GM19468 (cell line): ENCODE data around the gene TENM3.
A peak's percentile ranks its signal among the peaks of the same experiment; 100 is the strongest.

Experiments
- ATAC-seq: cut with Tn5 transposase; IDR thresholded peaks from one replicate; pipeline ENCODE4 v1.9.1; 2021; ENCODE audit warnings: mild to moderate bottlenecking, moderate library complexity, moderate number of reproducible peaks; ENCODE audit not compliant: unreplicated experiment; ENCODE audit errors: extremely low read depth

TENM3 gene

DNA sequence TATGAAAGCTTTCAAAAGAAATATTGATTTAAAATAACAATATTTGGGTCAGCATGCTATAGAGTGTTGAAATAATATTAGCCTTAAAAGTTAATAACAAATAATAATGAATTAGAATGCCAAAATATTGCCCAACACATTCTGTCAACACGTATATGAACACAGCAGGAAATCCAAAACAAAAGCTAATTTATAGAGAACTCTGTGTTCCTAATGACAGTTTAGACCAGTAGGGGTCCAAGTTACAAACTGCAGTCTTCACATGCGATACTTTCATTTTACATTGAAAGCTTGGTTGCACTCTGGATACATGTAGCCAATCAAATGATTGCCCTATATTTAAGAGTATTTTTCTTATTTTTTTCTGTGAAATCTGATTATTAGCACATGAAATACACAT is 399.6 kb downstream of the TENM3 start:
- peak; percentile 51 for ATAC-seq

DNA sequence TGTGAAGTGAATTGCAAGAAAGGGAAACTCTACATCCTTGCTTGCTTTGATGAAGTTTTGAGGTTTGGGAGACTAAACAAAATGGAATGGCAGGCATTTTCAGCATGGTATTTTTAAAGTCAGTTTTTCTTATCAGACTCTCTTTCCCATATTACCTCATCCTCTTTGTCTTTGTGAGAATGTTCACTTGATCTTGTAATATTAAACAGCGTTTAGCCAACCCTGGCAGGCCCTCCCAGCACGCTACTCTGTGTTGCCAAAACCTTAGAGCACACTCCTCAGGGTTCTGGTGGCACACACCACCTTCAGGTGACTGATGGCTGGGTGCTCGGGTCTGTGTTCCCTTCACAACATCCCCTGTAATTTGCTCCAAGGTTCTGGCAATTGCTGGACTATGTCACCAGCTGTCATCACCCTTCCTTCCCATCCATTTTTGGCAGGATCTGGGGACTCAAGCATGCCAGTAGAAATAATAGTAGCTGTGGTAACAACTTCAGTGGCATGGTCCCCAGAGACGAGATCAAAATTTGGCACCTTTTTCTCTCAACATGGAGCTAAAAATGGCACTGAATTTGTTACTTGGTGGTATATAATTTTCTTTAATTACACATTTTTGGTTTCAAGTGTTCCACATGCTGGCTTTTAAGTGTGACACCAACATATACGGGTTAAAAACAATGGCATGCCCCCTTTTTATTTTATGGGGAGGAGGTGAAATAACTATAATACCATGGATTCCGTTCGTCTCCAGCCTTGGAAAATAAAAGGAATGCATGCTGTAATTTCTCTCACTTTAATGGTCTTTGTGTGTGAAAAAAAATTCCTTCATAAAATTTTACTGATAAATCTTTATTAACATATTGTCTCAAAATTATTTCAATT is 400.8 kb downstream of the TENM3 start:
- ATAC-seq, result no peak

DNA sequence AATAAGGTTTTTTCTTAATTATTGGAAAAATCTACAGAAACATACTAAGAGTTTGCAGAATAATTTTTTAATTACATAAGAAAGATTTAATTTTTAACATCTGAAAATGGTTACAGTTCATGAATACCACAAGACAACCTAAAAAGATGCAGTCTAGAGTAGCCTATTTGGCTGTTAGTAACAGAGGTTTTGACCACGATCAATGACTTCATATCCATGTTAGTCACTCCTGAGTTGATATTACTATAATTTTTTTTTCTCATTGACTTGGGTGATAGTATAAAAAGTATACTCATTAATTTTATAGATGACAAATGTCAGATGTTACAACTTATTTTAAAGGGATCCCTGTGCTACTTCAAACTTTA is 401.5 kb downstream of the TENM3 start:
- no peak for ATAC-seq

DNA sequence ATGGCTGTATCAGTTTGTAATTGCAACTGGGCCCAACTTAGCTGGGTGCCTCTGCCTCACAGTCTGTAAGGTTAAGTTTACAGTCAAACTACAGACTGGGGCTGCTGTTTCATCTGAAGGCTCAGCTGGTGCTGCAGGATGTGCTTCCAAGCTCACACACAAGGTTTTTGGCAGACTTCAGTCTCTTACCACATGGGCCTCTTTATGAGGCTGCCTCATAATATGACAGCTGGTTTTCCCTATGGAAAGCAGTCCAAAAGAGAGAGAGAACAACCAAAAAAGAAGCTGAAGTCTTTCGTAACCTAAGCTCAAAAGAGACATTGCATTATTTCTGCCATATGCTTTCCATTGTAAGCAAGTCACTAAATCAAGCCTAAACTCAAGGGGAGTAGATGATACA is 402.3 kb downstream of the TENM3 start:
- ATAC-seq, result no peak

DNA sequence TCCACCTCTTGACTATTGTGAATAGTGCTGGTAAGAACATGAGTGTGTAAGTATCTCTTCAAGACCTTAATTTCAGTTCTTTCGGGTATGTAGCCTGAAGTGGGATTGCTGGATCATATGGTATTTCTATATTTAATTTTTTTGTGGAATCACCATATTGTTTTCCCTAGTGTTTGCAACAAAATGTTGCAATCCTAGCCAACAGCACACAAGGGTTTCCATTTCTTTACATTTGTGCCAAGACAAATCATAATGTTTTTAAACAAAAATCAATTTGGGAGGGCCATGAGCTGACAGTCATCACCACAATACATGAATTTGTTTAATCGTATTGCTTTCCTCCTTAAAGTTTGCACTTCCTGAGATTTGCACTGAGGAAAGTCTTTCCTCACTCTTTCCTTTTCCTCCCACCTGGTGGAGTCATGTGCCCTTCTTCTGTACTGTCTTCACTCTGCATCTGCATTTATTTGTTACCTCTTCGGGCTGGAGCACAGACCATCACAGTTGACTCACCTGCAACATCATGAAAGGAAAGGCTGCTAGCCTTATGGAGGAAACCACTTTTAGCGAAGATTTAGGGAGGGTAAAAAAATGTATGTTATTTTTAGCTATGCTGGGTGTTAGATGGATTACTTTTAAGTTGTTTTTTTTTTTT is 404.6 kb downstream of the TENM3 start:
- no peak for ATAC-seq

DNA sequence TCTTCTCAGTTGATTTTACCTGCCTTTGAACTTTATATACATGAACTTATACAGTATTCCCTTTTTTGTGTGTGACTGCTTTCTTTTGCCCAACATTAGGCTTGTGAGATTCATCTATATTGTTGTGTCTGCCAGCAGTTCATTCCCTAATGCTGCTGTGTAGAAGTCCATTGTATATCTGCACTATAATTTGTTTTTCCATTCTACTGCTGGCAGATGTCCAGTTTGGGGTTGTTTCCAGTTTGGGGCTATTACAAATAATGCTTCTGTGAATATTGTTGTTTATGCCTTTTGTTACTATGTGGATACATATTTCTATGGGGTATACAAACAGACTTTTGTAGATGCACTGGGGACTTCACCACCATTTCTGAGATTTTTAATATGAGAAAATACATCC is 405.6 kb downstream of the TENM3 start:
- ATAC-seq, result no peak

DNA sequence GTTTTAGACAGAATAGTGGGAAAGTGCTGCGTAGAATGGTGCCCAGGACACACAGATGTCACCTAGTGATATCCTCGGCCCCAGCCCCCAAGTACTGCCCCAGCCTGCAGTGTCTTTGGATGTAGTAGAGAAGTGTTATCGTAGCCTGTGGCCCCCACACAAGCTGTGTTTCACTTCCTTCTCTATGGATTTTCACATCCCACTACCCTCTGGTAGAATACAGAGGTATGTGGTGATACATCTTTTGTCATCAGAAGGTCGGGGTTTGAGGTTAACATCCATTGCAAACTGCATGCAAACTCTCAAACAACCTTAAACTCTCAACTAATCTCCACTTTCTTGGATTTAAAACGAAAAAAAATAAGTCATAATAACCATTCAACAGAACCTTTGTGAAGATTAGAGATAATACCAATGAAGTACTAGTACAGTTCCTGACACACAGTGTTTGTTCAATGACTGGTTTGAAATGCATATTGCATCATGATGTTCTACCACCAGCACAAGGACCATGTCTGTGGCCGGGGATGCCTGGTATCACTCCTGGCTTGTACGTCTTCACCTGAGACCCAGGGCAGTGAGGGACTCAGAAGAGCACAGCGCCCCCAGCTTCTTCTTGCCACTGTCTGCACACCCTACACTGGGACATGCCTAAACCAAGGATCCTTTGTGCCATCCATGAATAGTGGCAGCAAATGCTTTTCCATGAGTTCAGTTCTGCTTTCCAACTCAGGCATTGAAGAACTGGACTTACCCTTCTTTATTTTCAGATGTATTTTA is 406.7 kb downstream of the TENM3 start:
- ATAC-seq, result no peak

DNA sequence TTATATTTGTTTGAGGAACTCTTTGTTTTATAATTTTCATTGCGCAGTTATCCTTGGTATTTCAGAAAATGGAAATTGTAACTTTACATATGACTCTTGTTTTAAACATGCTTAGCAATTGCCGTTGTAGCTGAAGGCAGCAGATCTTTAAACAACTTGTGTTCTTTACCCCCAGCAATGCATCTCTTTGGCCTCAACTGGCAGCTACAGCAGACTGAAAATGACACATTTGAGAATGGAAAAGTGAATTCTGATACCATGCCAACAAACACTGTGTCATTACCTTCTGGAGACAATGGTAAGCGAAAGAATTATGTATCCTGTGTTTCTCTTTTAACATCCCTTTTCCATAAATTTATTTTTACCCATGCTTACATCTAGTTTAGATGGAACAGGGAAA is 410.4 kb downstream of the TENM3 start:
- ATAC-seq, result no peak

DNA sequence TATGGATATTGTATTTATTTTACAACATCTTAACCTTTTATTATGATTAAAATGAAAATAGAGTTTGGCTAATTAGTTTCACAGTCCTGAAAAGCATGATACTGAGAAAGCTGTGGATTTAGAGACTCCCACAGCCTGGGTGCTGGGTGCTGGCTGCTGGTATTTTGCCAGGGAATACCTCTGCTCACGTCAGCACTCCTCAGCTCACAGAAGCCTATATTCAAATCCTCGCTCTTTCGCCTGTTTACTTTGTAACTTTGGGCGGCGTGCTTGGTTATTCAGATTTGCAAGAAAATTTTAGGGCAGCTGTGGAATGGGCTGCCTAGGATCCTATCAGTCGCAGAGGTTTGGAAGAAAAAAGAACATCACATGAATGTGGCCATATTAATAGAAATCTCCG is 412.1 kb downstream of the TENM3 start:
- no peak for ATAC-seq

DNA sequence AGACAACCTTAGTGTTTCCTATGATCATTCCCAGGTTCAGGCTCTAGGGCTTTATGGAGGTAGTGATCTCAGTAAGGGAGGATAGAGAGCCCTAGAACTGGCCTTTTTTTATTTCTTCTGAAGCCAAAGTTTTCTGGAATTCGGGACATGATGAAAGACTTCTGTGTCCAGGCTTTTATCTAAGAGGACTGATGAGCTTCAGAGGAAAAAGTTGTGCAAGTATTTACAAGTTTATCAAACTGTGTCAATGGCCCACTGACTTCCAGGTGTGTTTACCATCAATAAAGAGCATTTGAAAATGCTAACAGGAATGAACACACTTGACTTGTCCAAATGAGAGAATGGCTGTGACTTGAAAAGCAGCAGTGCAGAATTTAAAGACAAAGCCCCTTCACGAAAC is 419.3 kb downstream of the TENM3 start:
- no peak for ATAC-seq

DNA sequence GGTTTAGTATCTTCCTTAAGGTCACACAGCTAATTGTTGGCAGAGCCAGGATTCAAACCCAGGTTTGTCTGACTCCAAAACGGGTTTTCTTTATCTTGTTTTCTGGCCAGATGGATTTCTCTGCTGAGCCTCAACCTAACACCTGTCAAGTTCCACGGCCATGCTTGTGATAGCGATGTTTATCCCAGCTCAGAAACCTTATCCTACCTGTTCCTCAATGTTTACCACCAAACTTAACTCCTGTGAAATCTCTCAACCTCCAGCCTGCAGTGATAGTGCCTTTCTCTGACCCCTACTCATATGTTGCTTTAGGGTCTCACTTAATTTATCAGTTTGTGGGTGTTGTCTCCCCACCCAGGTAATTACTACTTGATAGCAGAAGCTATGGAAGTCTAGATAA is 428.0 kb downstream of the TENM3 start:
- no peak for ATAC-seq

DNA sequence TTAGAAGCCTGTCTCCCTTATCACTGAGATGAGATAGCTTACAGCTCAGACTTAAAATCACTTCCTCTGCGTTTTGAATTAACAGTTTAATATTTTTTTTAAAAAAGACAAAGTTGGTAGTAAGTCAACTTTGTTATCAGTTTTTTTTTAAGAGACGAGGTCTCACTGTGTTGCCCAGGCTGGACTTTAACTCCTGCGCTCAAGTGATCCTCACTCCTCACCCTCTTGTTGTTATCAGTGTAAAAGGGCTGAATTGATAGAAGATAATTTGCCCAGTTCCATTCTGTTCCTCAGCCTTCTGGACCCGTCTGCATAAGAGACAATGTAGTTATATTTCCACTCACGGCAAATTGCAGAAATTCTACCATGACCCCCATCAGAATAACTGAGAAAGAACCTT is 428.5 kb downstream of the TENM3 start:
- no peak for ATAC-seq

DNA sequence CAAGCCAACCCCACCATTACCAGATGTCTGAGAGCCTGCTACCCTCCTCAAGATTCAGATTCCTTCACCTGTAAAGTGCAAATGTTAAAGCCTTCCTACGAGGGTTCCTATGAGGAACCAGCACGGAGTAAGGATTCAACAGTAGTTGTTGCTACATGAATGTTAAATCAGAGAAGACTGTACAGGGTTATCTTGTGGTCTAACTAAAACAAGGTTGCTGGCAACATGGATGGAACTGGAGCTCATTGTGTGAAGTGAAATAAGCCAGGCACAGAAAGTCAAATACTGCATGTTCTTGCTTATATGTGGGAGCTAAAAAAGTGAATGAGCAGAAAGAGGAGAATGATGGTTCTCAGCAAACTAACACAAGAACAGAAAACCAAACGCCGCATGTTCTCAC is 435.4 kb downstream of the TENM3 start:
- ATAC-seq, result no peak

DNA sequence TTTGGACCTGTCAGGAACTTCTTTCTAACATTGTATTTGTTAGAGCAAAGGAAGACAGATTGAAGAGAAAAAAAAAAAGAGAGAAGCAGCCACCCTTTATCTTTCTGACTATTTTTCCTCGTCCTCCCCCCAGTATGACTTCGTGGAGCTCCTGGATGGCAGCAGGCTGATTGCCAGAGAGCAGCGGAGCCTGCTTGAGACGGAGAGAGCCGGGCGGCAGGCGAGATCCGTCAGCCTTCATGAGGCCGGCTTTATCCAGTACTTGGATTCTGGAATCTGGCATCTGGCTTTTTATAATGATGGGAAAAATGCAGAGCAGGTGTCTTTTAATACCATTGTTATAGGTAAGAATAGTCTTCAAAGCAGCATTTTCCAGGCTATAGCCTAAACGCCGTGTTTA is 436.3 kb downstream of the TENM3 start:
- ATAC-seq, result no peak

DNA sequence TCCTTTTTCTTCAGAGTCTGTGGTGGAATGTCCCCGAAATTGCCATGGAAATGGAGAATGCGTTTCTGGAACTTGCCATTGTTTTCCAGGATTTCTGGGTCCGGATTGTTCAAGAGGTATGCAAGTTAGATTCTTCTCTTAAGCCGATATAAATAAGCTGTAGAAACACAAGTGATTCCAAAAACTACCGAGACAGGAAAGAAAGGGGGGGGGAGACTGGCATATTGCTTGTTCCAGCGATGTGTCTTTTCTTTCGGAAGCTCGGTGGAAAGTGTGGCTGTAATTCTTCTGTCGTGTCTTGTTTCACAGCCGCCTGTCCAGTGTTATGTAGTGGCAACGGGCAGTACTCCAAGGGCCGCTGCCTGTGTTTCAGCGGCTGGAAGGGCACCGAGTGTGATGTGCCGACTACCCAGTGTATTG is 437.0 kb downstream of the TENM3 start:
- ATAC-seq, result no peak

DNA sequence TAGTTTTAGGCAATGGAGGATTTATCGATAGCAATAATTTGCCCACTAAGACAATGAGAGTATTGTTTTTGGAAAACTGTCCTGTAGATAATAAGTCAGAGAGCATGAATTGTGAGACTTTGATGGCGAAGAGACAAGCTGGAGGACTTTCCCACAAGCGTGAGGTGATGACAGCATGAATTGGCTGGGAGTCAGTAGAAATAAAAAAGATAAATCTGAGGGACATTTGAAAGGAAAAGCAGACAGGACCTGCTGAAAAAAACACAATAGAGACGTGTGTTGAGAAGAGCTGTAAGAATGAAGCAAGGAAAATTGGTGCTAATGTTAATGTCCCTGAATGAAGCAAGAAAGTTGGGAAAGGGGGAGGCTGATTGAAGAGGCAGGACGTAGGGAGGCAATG is 440.5 kb downstream of the TENM3 start:
- ATAC-seq, result no peak

DNA sequence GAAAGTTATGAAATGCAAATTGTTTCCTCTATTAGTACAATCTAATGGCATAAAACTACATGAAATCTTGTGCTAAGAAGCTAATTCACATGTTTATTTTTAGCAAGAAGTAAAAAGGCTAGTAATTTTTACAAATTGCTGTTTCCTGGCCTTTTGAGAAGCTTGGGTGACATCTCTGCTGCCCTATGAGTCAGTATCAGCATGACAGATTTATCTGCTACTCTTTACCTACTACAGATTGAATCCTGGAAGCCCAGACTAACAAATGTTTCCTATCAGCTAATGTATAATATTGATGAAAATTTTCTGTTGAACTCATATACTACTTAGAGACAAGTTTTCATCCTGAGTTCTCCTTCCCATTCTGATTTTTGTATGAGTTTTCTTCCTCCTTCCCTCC is 441.6 kb downstream of the TENM3 start:
- ATAC-seq, result no peak

DNA sequence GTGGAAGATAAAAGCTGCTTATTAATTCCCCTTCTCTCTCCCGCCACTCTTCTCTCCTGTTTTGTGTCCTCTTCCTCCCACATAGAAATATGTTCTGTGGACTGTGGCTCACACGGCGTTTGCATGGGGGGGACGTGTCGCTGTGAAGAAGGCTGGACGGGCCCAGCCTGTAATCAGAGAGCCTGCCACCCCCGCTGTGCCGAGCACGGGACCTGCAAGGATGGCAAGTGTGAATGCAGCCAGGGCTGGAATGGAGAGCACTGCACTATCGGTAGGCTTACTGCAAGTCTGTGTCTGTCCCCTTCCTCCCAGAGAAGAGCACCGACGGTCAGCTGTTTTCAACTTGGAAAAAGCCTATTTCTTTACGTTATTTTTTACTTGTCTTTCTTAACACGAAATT is 444.9 kb downstream of the TENM3 start:
- ATAC-seq, result no peak

DNA sequence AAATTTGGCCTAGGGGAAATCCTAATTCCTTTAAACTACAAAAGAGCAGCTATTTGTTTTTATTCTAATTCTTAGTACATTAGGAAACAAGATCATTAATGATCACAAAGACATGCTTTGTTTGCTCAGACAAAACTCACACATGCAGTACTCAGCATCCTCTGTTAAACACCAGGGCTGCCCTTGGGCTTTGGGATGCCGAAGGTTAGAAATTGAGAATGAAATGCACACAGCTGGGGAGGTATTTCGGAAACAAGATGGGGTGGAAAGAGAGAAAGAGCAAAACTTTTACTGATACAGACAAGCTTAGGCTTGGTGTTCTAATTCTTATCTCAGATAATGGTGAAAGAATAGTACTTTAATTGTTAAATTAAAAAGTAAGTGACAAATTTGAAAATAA is 451.3 kb downstream of the TENM3 start:
- ATAC-seq, result no peak

DNA sequence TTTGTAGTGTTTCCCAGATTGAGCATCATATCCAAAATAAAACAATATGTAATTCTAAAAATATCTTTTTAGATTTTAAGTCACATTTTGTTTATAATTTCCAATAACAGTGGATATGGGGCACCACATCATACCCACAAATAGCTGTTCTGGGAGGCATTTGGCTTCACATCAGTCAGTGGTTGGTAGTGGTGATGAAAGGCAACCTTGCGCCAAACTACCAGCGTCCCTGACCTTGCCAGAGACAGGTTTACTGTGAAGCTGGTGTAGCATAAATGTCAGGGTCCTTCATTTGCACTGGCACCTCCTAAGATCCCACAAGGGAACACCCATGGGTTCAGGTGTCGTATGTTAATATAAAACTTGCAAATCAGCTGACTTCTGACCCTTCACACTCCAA is 451.8 kb downstream of the TENM3 start:
- no peak for ATAC-seq

DNA sequence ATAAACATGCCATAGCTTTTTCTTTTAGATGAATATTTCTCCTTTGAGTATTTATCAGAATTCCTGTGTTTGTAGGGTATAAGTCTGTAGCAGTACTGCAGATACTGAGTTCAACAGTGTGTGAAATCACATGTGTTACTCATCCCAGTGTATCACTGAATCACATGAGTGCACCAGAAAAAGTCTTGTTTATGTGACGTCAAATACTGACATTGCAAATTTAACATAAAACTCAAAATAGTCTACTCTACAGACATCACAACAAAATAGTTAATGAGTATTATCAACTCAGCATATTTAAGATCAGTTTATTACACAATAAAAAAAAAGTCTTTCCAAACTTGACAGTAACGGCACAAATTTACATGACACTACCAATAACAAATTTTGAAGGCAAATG is 452.6 kb downstream of the TENM3 start:
- no peak for ATAC-seq
